Bronchus fibroblast of lung (primary cell): ENCODE results near the gene GPD2. TPM values are rescaled to one million over a fixed set of nuclear protein-coding genes. Genes with fewer than 3 reads are reported as not detected.

Experiments
- total RNA-seq: library from RNA; depleted of rRNA; stranded (reverse); fragments of >200 nt; gene quantifications from 2 replicates; pipeline ENCODE4 v1.2.3, GENCODE V29; 2015

Gene GPD2
- 48.5 and 58.7 TPM in 2 replicates for total RNA-seq

DNA sequence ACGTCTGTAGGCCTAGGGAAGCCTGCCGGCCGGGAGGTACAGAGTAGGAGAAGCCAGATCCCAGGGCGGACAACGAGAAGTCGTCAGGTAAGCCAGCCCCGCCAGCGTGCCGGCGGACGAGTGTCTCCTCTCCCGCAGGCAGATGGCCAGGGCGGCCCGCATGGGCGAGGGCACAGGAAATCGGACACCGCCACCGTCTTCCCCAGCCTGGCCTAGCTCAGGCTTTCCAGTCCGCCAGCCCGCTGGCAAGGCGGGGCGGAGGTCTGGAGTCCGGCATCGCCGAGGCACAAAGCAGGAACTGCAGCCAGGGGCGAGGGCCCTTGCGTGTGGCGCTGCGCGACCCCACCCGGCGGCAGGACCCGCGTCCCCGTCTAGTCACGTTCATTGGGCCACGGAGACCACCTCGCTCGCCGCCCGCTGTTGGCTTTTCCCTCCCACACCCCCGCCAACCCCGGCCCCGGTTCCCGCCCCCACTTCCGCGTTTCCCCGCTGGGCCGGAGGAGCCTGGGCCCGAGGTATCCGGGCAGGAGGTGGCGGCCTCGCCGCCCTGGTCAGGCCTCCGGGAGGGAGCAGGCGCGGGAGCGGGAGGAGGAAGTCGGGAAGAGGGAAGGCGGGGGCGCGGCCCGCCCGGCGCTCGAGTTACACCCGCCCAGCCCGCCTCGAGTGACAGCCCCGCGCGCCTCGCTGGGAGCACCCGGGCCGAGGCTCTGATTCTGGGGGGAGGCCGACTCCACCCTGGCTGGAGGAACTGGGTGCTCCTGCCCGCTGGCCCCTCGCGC, at the start of gene GPD2:
TSS of gene GPD2 (plus strand) at position 662 of the 779 bp plus-strand sequence. CDS start 39,727 bp downstream, outside the sequence.

Other genes with a start within 250 kb of the GPD2 start
- gene NR4A2, start 103.7 kb upstream of the GPD2 start, total RNA-seq = 0.15 and 0.34 TPM in 2 replicates